Testis (tissue), 2 donors: Measurements from ENCODE around the gene LAG3.

Experiments used
- CTCF ChIP-seq, 3 experiments: fragments of 450-650 bp in 2 of 3; fragments of 200-600 bp in 1 of 3; sonication (generic) in 1 of 3; IDR thresholded peaks; one replicate each; pipeline ENCODE4 v1.5.1; 2016 to 2019; ENCODE audit warnings: antibody characterized with exemption in 3 of 3, mild to moderate bottlenecking in 2 of 3, moderate library complexity in 1 of 3
- POLR2A ChIP-seq: fragments of 450-650 bp; IDR thresholded peaks from one replicate; pipeline ENCODE4 v1.6.1; 2017; ENCODE audit warnings: antibody characterized with exemption, mild to moderate bottlenecking, moderate library complexity

- TF ChIP-seq CTCF (IDR thresholded peaks at IDR 0.05) (no peak), POLR2A (no peak)
Observed at GRCh38 chr12:6821591-6822425, 49.5 kb downstream of the LAG3 start, which contains the start of gene GPR162.
